Thoracic aorta (tissue), 2 donors: Measurements from ENCODE around the gene SLC22A6. TPM values are rescaled to one million over a fixed set of nuclear protein-coding genes. Genes with fewer than 3 reads are reported as not detected.

Experiments
- total RNA-seq, 2 donors: library from RNA; depleted of rRNA; stranded (reverse); fragments of >200 nt; gene quantifications; one replicate each; pipeline versions ENCODE4 v1.1.0 to v1.2.3, GENCODE V29; 2016

SLC22A6 gene
- total RNA-seq, 2 donors from 2014 or later, result not detected

Other genes starting within 250 kb of the SLC22A6 start
- 1 to 10 TPM; 6.2 to 7.6 TPM for gene ZBTB3, start 230.8 kb downstream of the SLC22A6 start, total RNA-seq
- 10 to 100 TPM; 37.0 to 54.4 TPM for gene POLR2G, start 223.4 kb downstream of the SLC22A6 start, total RNA-seq
- gene TAF6L, start 213.6 kb downstream of the SLC22A6 start, total RNA-seq, result 10 to 100 TPM; 18.5 to 22.2 TPM
- 10 to 100 TPM; 45.6 to 70.8 TPM for gene TMEM179B, start 197.6 kb downstream of the SLC22A6 start, total RNA-seq
- gene TMEM223, start 193.0 kb downstream of the SLC22A6 start, total RNA-seq, result 10 to 100 TPM; 11.1 to 30.2 TPM
- 100 to 1,000 TPM in 1 of 2 donors, 10 to 100 TPM in 1; 82.9 to 109 TPM for gene NXF1, start 179.5 kb downstream of the SLC22A6 start, total RNA-seq
- 10 to 100 TPM; 32.0 to 46.8 TPM for gene STX5, start 152.9 kb downstream of the SLC22A6 start, total RNA-seq
- not detected for gene TEX54, start 152.1 kb downstream of the SLC22A6 start, total RNA-seq
- 10 to 100 TPM; 19.8 to 55.2 TPM for gene WDR74, start 145.4 kb downstream of the SLC22A6 start, total RNA-seq
- gene SLC3A2, start 104.1 kb downstream of the SLC22A6 start, total RNA-seq, result 100 to 1,000 TPM; 138 to 739 TPM
- not detected for gene CHRM1, start 63.6 kb downstream of the SLC22A6 start, total RNA-seq
- gene SLC22A8, start 30.9 kb upstream of the SLC22A6 start, total RNA-seq, result not detected
- not detected for gene SLC22A24, start 159.3 kb upstream of the SLC22A6 start, total RNA-seq